LNCaP clone FGC (cell line): Measurements from ENCODE around the gene CRLF1.

ENCODE experiments used
- DNase-seq: peaks from one replicate; pipeline ENCODE4 v3.0.0-alpha.2; 2011; ENCODE audit warnings: low read depth
- H3K4me3 ChIP-seq: 2 replicates; pipeline ENCODE4 v1.5.1; 2011; ENCODE audit warnings: mild to moderate bottlenecking, low read depth, low read length, control low read depth
- TF ChIP-seq, protein P1 (sequence below): IDR thresholded peaks from 2 replicates; pipeline ENCODE4 v1.5.1; 2012; ENCODE audit warnings: mild to moderate bottlenecking; ENCODE audit not compliant: control insufficient read depth, insufficient read depth; ENCODE audit errors: extremely low read depth

The CRLF1 gene, protein sequence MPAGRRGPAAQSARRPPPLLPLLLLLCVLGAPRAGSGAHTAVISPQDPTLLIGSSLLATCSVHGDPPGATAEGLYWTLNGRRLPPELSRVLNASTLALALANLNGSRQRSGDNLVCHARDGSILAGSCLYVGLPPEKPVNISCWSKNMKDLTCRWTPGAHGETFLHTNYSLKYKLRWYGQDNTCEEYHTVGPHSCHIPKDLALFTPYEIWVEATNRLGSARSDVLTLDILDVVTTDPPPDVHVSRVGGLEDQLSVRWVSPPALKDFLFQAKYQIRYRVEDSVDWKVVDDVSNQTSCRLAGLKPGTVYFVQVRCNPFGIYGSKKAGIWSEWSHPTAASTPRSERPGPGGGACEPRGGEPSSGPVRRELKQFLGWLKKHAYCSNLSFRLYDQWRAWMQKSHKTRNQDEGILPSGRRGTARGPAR

DNA sequence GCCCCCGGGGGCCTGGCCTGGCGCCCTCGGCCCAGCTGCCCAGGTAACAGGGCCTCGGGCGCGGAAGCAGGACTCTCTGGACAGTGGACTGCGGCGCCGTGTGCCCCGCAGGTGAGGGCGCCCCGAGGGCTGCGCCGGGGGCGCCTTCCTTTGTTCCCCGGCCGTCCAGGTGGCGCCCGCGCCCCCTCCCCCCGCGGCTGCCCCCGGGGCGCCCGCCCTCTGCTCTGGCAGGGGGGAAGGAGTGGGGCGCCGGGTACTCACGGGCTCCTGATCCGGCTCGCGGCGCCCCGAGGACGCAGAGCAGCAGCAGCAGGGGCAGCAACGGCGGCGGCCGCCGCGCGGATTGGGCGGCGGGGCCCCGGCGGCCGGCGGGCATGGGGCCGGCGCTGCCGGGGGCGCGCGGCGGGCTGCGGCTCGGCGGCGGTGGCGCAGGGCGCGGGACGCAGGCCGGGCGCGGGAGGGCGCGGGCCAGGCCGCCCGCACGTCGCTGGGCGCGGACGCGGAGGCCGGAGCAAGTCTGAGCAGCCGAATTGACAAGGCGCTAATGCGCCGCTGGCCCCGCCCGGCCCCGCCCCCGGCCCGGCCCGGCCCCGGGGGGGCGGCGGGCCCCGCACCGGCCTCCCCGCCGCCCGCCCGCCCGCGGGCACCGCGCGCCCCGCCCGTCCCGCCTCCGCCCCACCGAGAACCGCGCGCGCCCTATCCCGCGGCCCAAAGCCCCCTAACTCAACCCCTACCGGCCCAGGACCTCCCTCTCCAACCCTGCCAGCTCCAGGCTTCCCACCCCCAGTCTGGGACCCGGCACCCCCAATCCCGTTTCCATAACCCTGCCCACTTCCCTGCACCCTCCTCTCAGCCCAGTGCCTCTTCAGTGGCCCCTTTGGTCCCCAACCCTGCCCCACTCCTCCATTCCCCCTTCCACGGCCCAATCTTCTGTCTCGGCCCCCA is at the start of gene CRLF1:
TSS of gene CRLF1 (minus strand) at position 519 of the 945 bp plus-strand sequence. CDS start at position 376, 143 bp downstream.
- H3K4me3 ChIP-seq = no peak within 1 kb of the TSS
- no peak for DNase-seq
- TF ChIP-seq, protein P1, sequence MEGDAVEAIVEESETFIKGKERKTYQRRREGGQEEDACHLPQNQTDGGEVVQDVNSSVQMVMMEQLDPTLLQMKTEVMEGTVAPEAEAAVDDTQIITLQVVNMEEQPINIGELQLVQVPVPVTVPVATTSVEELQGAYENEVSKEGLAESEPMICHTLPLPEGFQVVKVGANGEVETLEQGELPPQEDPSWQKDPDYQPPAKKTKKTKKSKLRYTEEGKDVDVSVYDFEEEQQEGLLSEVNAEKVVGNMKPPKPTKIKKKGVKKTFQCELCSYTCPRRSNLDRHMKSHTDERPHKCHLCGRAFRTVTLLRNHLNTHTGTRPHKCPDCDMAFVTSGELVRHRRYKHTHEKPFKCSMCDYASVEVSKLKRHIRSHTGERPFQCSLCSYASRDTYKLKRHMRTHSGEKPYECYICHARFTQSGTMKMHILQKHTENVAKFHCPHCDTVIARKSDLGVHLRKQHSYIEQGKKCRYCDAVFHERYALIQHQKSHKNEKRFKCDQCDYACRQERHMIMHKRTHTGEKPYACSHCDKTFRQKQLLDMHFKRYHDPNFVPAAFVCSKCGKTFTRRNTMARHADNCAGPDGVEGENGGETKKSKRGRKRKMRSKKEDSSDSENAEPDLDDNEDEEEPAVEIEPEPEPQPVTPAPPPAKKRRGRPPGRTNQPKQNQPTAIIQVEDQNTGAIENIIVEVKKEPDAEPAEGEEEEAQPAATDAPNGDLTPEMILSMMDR = no peak

DNA sequence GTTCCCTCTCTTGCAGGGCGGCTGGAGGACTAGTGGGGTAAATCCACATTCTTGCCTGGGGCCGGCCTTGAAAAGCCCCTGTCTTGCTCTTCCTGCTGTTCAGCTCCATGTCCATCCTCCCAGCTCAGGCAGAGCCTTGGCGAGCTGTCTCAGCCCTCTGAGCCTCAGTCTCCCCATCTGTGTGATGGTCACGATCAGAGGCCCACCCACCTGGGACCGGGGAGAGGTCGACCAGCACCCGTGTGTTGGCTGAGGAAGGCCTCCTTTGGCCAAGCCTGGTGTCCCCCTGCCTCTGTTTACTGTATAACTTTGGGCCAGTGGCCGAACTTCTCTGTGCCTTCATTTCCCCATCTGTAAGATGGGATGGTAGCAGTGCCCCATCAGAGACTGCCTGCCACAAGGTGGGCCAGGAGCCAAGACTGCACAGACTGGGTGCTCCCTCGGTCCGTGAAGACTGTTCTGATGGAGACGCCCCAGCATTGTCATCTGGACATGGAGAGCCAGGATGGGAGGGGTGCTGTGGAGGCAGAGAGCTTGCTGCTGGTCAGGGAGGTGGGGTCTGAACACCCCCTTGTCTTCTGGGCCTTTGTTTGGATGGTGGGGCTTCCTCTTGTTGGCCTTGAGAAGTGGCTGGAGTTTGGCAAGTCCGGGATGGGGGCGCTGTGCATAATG is 48.7 kb upstream of the CRLF1 start:
- TF ChIP-seq, protein P1 = no peak
- no peak for DNase-seq
- no peak overlapping the region for H3K4me3 ChIP-seq

DNA sequence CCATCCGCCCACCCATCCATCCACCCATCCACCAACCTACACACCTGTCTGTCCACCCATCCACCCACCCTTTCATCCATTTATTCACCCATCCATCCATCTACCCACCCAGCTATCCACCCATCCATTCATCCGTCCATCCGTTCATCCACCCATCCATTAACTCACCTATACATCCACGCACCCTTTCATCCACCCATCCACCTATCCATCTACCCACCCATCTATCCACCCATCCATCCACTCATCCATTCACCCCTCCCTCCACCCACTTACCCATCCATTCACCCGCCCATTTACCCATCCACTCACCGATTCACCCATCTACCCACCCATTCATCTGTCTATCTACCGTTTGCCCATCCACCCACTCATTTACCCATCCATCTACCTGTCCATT is 47.9 kb upstream of the CRLF1 start:
- no peak overlapping the region for H3K4me3 ChIP-seq
- TF ChIP-seq, protein P1 = no peak
- DNase-seq = no peak

DNA sequence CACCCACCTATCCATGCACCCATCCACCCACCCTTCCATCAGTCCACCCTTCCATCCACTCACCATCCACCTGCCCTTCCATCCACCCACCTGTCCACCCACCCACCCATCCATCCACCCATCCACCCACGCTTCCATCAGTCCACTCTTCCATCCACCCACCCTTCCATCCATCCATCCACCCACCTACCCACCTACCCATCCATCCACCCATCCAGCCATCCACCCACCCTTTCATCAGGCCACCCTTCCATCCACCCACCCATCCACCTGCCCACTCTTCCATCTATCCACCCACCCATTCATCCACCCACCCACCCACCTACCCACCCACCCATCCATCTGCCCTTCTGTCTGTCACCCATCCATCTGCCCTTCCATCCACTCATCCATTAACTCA is 47.3 kb upstream of the CRLF1 start:
- H3K4me3 ChIP-seq = no peak overlapping the region
- TF ChIP-seq, protein P1 = no peak
- no peak for DNase-seq

DNA sequence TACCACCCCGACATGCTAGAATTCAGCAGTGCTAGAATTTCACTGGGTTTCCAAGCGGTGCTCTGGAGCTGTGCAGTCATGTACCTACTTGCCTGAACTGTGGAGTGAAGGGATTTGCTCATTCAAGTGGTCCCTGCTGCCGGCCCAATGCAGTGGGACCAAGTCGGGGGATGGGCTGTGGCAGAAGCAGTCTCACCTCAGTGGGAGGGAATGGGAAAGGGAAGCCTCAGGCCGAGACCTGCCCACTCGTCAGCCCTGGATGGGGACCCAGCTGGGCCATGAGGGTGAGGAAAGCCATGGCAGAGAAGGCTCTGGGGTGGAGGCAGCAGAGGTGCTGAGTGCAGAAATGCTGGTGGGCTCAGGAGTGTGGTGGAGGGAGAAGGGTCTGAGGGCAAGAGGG is 45.1 kb upstream of the CRLF1 start:
- TF ChIP-seq, protein P1 = no peak
- DNase-seq = no peak
- no peak overlapping the region for H3K4me3 ChIP-seq

GRCh38 chr19:18651300-18651699 is 44.7 kb upstream of the CRLF1 start:
- no peak for DNase-seq
- TF ChIP-seq, protein P1 = no peak
- H3K4me3 ChIP-seq = no peak overlapping the region
